ENCODE data around the gene TRIP12. TPM values are rescaled to one million over a fixed set of nuclear protein-coding genes. Genes with fewer than 3 reads are reported as not detected.

The TRIP12 gene
- total and polyA plus RNA-seq, 2 of the 8 experiments (the other 6 are each of a cell fraction or from before 2014, with no cell fraction given): 23.1 to 174 TPM

GRCh38 chr2:229943171-229943570 lies 21.4 kb upstream of the TRIP12 start:
- Histone ChIP-seq H3K27ac (ENCODE audit: low read depth, low read length) (no peak overlapping the region), H3K36me3 (ENCODE audit: control insufficient read depth in 2 of 4, insufficient read depth in 4 of 4, low read length in 3 of 4) (no peaks in the 10 kb centered on the region), H4K5ac (ENCODE audit: insufficient read length, low read depth, low read length) (no peak overlapping the region), H3K56ac (replicated peaks; ENCODE audit: insufficient read length, low read depth, low read length) (no peak overlapping the region), H3K18ac (ENCODE audit: extremely low read depth, low read length) (no peak overlapping the region), H3K4me2 (ENCODE audit: insufficient read depth in 1 of 2, low read depth in 2 of 2, low read length in 2 of 2) (no peak overlapping the region), H2BK120ac (replicated peaks; ENCODE audit: low read depth, low read length) (no peak overlapping the region), H2AK5ac (ENCODE audit: low read depth, low read length) (no peak overlapping the region), H3K23me2 (ENCODE audit: low read depth, low read length) (no peaks in the 10 kb centered on the region), H3K4me1 (replicated peaks in 1 of 4; ENCODE audit: control insufficient read depth in 3 of 4, insufficient read depth in 4 of 4, low read length in 3 of 4) (no peaks in the 10 kb centered on the region), H4K8ac (ENCODE audit: extremely low read depth, insufficient read depth, low read length) (no peak overlapping the region), H3K14ac (ENCODE audit: insufficient read length) (no peak overlapping the region), H2AFZ (ENCODE audit: low read length) (no peak overlapping the region), H3K9me3 (ENCODE audit: insufficient read depth in 2 of 2, low read depth in 1 of 2, low read length in 1 of 2) (no peaks in the 10 kb centered on the region), H2BK12ac (ENCODE audit: low read depth, low read length) (no peak overlapping the region), H3K4ac (replicated peaks; ENCODE audit: insufficient read length, low read depth, low read length) (no peak overlapping the region), H3K79me1 (ENCODE audit: low read depth, low read length) (no peaks in the 10 kb centered on the region; the same call in 1 of the 2 replicates), H3K23ac (ENCODE audit: insufficient read length) (no peak overlapping the region), H2BK15ac (ENCODE audit: low read length) (no peak overlapping the region), H2BK5ac (ENCODE audit: low read depth, low read length) (no peak overlapping the region), H3K79me2 (ENCODE audit: control insufficient read depth in 1 of 2, insufficient read depth in 2 of 2, low read length in 2 of 2) (no peaks in the 10 kb centered on the region), H4K91ac (replicated peaks; ENCODE audit: insufficient read length, low read length) (no peak overlapping the region), H2BK20ac (ENCODE audit: low read length) (no peak overlapping the region), H3K27me3 (replicated peaks in 1 of 4; ENCODE audit: control insufficient read depth in 3 of 4, extremely low read depth in 1 of 4, insufficient read depth in 3 of 4, low read length in 3 of 4) (no peaks in the 10 kb centered on the region; a peak in 1 of 7 replicates), H4K20me1 (replicated peaks in 1 of 2; ENCODE audit: control insufficient read depth in 1 of 2, insufficient read depth in 2 of 2, low read length in 2 of 2) (no peaks in the 10 kb centered on the region), H3K9ac (replicated peaks in 1 of 4; ENCODE audit: extremely low read depth in 1 of 4, low read depth in 3 of 4, low read length in 3 of 4) (no peak overlapping the region), H3K4me3 (ENCODE audit: extremely low read depth in 1 of 4, insufficient read depth in 2 of 4, low read depth in 3 of 4, low read length in 4 of 4) (no peak overlapping the region)
- ChIA-PET POLR2A (ENCODE audit: partially characterized antibody) (no interaction called here), CTCF (ENCODE audit: partially characterized antibody) (no interaction called here)
- DNase-seq (ENCODE audit: low read depth in 1 of 2, low spot score in 2 of 2) (no peak), FAIRE-seq (no peak)
- TF ChIP-seq JUN (IDR thresholded peaks at IDR 0.05; ENCODE audit: low read depth, low read length) (no peak), RXRA (IDR thresholded peaks at IDR 0.05; ENCODE audit: insufficient read depth, low read depth, low read length) (no peak), HDAC2 (IDR thresholded peaks at IDR 0.05; ENCODE audit: borderline replicate concordance in 1 of 2, low read depth in 2 of 2, low read length in 2 of 2) (no peak), RNF2 (IDR thresholded peaks at IDR 0.05; ENCODE audit: borderline replicate concordance, low read depth, low read length, missing control alignments, poor library complexity, severe bottlenecking) (no peak), SAP30 (IDR thresholded peaks at IDR 0.05; ENCODE audit: insufficient read depth, insufficient replicate concordance, low read length) (no peak), NRF1 (IDR thresholded peaks at IDR 0.05; ENCODE audit: low read depth, low read length) (no peak), SIX5 (IDR thresholded peaks at IDR 0.05; ENCODE audit: low read depth, low read length) (no peak), CHD1 (IDR thresholded peaks at IDR 0.05; ENCODE audit: low read depth, low read length) (no peak), SP2 (IDR thresholded peaks at IDR 0.05; ENCODE audit: low read length) (no peak), EP300 (IDR thresholded peaks at IDR 0.05; ENCODE audit: borderline replicate concordance in 1 of 2, low read depth in 2 of 2, low read length in 2 of 2) (no peak), SRF (IDR thresholded peaks at IDR 0.05; ENCODE audit: low read depth, low read length) (no peak), BACH1 (IDR thresholded peaks at IDR 0.05; ENCODE audit: low read length) (no peak), EGR1 (IDR thresholded peaks at IDR 0.05; ENCODE audit: borderline replicate concordance, low read depth, low read length) (no peak), TAF1 (IDR thresholded peaks at IDR 0.05; ENCODE audit: low read depth, low read length) (no peak)
- WGBS, 2 experiments (ENCODE audit: extremely low coverage in 1 of 2, insufficient coverage in 1 of 2, insufficient read length in 1 of 2, insufficient replicate concordance in 2 of 2, low coverage in 1 of 2, low lambda C conversion rate in 2 of 2, missing lambda C conversion rate in 1 of 2): 97% methylated on average over 2 of the region's 2 CpGs; no CpG with 5 or more reads in 1 of the 2 experiments
